ENCODE data around the gene ARID5B.

The ARID5B gene, protein sequence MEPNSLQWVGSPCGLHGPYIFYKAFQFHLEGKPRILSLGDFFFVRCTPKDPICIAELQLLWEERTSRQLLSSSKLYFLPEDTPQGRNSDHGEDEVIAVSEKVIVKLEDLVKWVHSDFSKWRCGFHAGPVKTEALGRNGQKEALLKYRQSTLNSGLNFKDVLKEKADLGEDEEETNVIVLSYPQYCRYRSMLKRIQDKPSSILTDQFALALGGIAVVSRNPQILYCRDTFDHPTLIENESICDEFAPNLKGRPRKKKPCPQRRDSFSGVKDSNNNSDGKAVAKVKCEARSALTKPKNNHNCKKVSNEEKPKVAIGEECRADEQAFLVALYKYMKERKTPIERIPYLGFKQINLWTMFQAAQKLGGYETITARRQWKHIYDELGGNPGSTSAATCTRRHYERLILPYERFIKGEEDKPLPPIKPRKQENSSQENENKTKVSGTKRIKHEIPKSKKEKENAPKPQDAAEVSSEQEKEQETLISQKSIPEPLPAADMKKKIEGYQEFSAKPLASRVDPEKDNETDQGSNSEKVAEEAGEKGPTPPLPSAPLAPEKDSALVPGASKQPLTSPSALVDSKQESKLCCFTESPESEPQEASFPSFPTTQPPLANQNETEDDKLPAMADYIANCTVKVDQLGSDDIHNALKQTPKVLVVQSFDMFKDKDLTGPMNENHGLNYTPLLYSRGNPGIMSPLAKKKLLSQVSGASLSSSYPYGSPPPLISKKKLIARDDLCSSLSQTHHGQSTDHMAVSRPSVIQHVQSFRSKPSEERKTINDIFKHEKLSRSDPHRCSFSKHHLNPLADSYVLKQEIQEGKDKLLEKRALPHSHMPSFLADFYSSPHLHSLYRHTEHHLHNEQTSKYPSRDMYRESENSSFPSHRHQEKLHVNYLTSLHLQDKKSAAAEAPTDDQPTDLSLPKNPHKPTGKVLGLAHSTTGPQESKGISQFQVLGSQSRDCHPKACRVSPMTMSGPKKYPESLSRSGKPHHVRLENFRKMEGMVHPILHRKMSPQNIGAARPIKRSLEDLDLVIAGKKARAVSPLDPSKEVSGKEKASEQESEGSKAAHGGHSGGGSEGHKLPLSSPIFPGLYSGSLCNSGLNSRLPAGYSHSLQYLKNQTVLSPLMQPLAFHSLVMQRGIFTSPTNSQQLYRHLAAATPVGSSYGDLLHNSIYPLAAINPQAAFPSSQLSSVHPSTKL

GRCh38 chr10:61900829-61901792 lies at the start of gene ARID5B:
TSS of gene ARID5B (plus strand) at chr10:61901699. CDS start at chr10:61901710, 11 bp downstream.
- TF ChIP-seq, protein P1, sequence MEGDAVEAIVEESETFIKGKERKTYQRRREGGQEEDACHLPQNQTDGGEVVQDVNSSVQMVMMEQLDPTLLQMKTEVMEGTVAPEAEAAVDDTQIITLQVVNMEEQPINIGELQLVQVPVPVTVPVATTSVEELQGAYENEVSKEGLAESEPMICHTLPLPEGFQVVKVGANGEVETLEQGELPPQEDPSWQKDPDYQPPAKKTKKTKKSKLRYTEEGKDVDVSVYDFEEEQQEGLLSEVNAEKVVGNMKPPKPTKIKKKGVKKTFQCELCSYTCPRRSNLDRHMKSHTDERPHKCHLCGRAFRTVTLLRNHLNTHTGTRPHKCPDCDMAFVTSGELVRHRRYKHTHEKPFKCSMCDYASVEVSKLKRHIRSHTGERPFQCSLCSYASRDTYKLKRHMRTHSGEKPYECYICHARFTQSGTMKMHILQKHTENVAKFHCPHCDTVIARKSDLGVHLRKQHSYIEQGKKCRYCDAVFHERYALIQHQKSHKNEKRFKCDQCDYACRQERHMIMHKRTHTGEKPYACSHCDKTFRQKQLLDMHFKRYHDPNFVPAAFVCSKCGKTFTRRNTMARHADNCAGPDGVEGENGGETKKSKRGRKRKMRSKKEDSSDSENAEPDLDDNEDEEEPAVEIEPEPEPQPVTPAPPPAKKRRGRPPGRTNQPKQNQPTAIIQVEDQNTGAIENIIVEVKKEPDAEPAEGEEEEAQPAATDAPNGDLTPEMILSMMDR (IDR thresholded peaks at IDR 0.05; ENCODE audit: borderline replicate concordance, insufficient read depth, low read depth, low read length), result no peak
- H3K4me3 ChIP-seq (ENCODE audit: low read depth, low read length), result peak within 1 kb of the TSS; percentile 59

DNA sequence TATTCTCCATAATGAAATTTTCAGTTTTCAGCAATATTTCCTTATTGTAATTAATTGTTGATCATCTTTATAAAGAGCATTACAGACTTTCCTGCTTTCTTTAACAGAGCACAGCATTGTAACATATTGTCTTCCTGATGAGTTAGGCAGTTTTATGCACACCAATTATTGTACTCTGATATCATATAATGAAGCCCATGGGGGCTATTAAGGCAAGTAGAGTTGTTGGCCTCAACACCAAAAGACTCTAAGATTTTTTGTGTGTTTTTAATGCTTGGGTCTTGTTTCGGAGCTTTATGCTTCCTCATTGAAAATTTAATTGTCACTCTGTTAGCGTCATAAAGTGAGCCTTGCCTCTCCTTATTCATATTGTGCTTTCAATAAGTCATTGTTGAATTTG lies 49.2 kb upstream of the ARID5B start:
- TF ChIP-seq, protein P1 (IDR thresholded peaks at IDR 0.05; ENCODE audit: borderline replicate concordance, insufficient read depth, low read depth, low read length), result no peak
- no peak overlapping the region for H3K4me3 ChIP-seq (ENCODE audit: low read depth, low read length)

- H3K4me3 ChIP-seq (ENCODE audit: low read depth, low read length), result no peak overlapping the region
- TF ChIP-seq, protein P1 (IDR thresholded peaks at IDR 0.05; ENCODE audit: borderline replicate concordance, insufficient read depth, low read depth, low read length), result no peak
Measured at GRCh38 chr10:61855771-61856170, 45.7 kb upstream of the ARID5B start.

DNA sequence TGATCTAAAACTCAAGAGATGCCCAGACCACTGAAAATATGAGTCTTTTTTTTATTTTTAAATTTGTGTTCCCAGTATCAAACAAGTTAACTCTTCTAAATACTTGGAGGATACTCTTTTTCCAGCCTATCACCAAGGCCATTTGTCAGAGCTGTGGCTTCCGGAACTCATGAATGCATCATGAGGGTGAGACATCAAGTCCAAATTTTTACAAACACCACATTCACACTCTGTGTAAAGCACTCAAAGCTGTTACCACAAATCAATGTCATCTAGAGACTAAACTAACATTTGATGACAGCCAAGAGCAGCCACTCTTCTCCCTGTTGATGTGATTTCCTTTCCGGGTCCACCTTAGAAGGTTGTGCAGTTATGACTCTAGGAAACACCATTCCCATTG lies 43.8 kb upstream of the ARID5B start:
- H3K4me3 ChIP-seq (ENCODE audit: low read depth, low read length), result no peak overlapping the region
- TF ChIP-seq, protein P1 (IDR thresholded peaks at IDR 0.05; ENCODE audit: borderline replicate concordance, insufficient read depth, low read depth, low read length), result no peak

- no peak overlapping the region for H3K4me3 ChIP-seq (ENCODE audit: low read depth, low read length)
- TF ChIP-seq, protein P1 (IDR thresholded peaks at IDR 0.05; ENCODE audit: borderline replicate concordance, insufficient read depth, low read depth, low read length), result no peak
Measured at GRCh38 chr10:61859786-61860185, 41.7 kb upstream of the ARID5B start.

Measured in GM12875 (cell line).